Neural cell (in vitro differentiated cells): ENCODE results near the gene GPC5. TPM values are rescaled to one million over a fixed set of nuclear protein-coding genes. Genes with fewer than 3 reads are reported as not detected.

Experiments used
- H2AFZ ChIP-seq: fragments of 200-600, 300-800 bp; sonication (generic), shearing (Covaris generic); 2 replicates; pipeline ENCODE4 v1.6.0; 2014; ENCODE audit warnings: low read depth, mild to moderate bottlenecking, antibody characterized with exemption, low read length, moderate library complexity
- H3F3A ChIP-seq: fragments of 200-600 bp; shearing (Covaris generic); 2 replicates; pipeline ENCODE4 v1.6.1; 2016; ENCODE audit warnings: mild to moderate bottlenecking, moderate library complexity, mixed read lengths, antibody characterized with exemption, low read length; ENCODE audit not compliant: insufficient read depth, poor library complexity, severe bottlenecking
- H3K27ac ChIP-seq: fragments of 200-600, 300-800 bp; sonication (generic), shearing (Covaris generic); 2 replicates; pipeline ENCODE4 v1.5.1; 2014; ENCODE audit warnings: mild to moderate bottlenecking, low read length, moderate library complexity
- H3K27me3 ChIP-seq: fragments of 300-800, 200-600 bp; sonication (generic), shearing (Covaris generic); 2 replicates; pipeline ENCODE4 v1.6.0; 2014; ENCODE audit warnings: mild to moderate bottlenecking, low read depth, low read length, moderate library complexity; ENCODE audit not compliant: insufficient read depth
- H3K36me3 ChIP-seq: fragments of 300-800, 200-600 bp; sonication (generic), shearing (Covaris generic); 2 replicates; pipeline ENCODE4 v1.5.1; 2014; ENCODE audit warnings: mild to moderate bottlenecking, antibody characterized with exemption, low read length, moderate library complexity; ENCODE audit not compliant: insufficient read depth
- H3K4me2 ChIP-seq: fragments of 300-800, 200-600 bp; sonication (generic), shearing (Covaris generic); 2 replicates; pipeline ENCODE4 v1.6.0; 2014; ENCODE audit warnings: mild to moderate bottlenecking, low read length
- H3K4me3 ChIP-seq: fragments of 300-800, 200-600 bp; sonication (generic), shearing (Covaris generic); 2 replicates; pipeline ENCODE4 v1.5.1; 2014; ENCODE audit warnings: mild to moderate bottlenecking, low read length, moderate library complexity
- H3K79me2 ChIP-seq: fragments of 200-600 bp; shearing (Covaris generic); replicated peaks from 2 replicates; pipeline ENCODE4 v1.6.0; 2014; ENCODE audit warnings: mild to moderate bottlenecking, low read length, moderate library complexity; ENCODE audit not compliant: insufficient read depth
- H3K9ac ChIP-seq: fragments of 300-800, 200-600 bp; sonication (generic), shearing (Covaris generic); 2 replicates; pipeline ENCODE4 v1.6.1; 2016; ENCODE audit warnings: mild to moderate bottlenecking, low read length, mixed read lengths
- H3K9me2 ChIP-seq: fragments of 200-600 bp; shearing (Covaris generic); 2 replicates; pipeline ENCODE4 v1.6.1; 2016; ENCODE audit warnings: mild to moderate bottlenecking, low read length, mixed read lengths; ENCODE audit not compliant: insufficient read depth
- H3K9me3 ChIP-seq: fragments of 200-600, 300-800 bp; sonication (generic), shearing (Covaris generic); 2 replicates; pipeline ENCODE4 v1.6.1; 2016; ENCODE audit warnings: mild to moderate bottlenecking, mixed run types, low read length, moderate library complexity, mixed read lengths
- H4K20me1 ChIP-seq: fragments of 200-600 bp; shearing (Covaris generic); 2 replicates; pipeline ENCODE4 v1.6.1; 2016; ENCODE audit warnings: mild to moderate bottlenecking, mixed run types; ENCODE audit not compliant: insufficient read depth
- EP300 ChIP-seq: fragments of 450-650 bp; conservative IDR thresholded peaks from 2 replicates; pipeline ENCODE4 v1.6.1; 2014; ENCODE audit warnings: antibody characterized with exemption, mild to moderate bottlenecking, moderate library complexity; ENCODE audit not compliant: poor library complexity, severe bottlenecking
- EZH2 ChIP-seq: fragments of 200-600, 300-800 bp; shearing (Covaris generic), sonication (generic); IDR thresholded peaks from 2 replicates; pipeline ENCODE4 v1.6.1; 2014; ENCODE audit warnings: antibody characterized with exemption, low read length, borderline replicate concordance, mild to moderate bottlenecking; ENCODE audit not compliant: insufficient read depth, poor library complexity, severe bottlenecking
- MXI1 ChIP-seq: fragments of 450-650 bp; conservative IDR thresholded peaks from 2 replicates; pipeline ENCODE4 v1.6.1; 2014; ENCODE audit warnings: antibody characterized with exemption, mild to moderate bottlenecking; ENCODE audit not compliant: poor library complexity, severe bottlenecking
- POLR2AphosphoS5 ChIP-seq: IDR thresholded peaks from 2 replicates; pipeline ENCODE4 v1.6.1; 2012
- RAD21 ChIP-seq: fragments of 450-650 bp; conservative IDR thresholded peaks from 2 replicates; pipeline ENCODE4 v1.6.1; 2014; ENCODE audit warnings: antibody characterized with exemption, mild to moderate bottlenecking, moderate library complexity
- SMC3 ChIP-seq: fragments of 450-650 bp; conservative IDR thresholded peaks from 2 replicates; pipeline ENCODE4 v1.6.1; 2014; ENCODE audit warnings: antibody characterized with exemption, mild to moderate bottlenecking, moderate library complexity; ENCODE audit not compliant: poor library complexity
- TAF1 ChIP-seq: IDR thresholded peaks from 2 replicates; pipeline ENCODE4 v1.6.1; 2012; ENCODE audit warnings: low read depth
- polyA plus RNA-seq: library from polyadenylated mRNA; depleted of rRNA; stranded (reverse); fragments of >200 nt; gene quantifications from 2 replicates; pipeline ENCODE4 v1.2.3, GENCODE V29; 2014
- TF ChIP-seq, protein P1 (sequence below): fragments of 450-650 bp; IDR thresholded peaks from 2 replicates; pipeline ENCODE4 v1.5.1; 2014; ENCODE audit warnings: antibody characterized with exemption, mild to moderate bottlenecking, moderate library complexity; ENCODE audit not compliant: poor library complexity, severe bottlenecking
- TF ChIP-seq, protein P2 (sequence below): IDR thresholded peaks from 2 replicates; pipeline ENCODE4 v1.6.1; 2012; ENCODE audit warnings: borderline replicate concordance

GPC5 gene
- polyA plus RNA-seq, 1 donor from 2014 or later: 5.0 TPM

DNA sequence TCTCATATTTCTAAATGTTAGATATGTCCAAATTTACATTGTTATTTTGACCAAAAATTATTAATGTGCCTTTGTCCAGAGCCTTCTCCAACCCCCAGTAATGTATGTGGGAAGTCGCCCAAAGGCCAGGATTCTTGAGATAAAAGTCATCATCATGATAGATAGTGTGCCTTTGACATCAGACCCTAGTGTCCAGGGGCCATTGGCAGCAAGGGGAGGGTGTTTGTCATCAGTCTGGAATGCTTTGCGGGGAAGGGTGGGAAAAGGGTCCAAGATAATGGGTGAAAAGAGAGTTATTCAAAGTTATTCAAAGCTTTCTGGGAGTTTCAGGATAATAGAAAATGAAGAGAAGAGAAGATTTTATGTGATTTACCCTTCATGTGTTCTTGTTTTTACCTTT lies 918.6 kb downstream of the GPC5 start:
- no peaks in the 10 kb centered on the region for H3K27me3 ChIP-seq
- H4K20me1 ChIP-seq: no peaks in the 10 kb centered on the region
- H3K36me3 ChIP-seq: no peaks in the 10 kb centered on the region
- no peaks in the 10 kb centered on the region for H3K9me2 ChIP-seq
- H3K9ac ChIP-seq: no peak overlapping the region
- no peak overlapping the region for H3K4me3 ChIP-seq
- H3K79me2 ChIP-seq: no peaks in the 10 kb centered on the region
- no peaks in the 10 kb centered on the region for H3F3A ChIP-seq
- H3K27ac ChIP-seq: no peak overlapping the region
- no peaks in the 10 kb centered on the region for H3K9me3 ChIP-seq
- H3K4me2 ChIP-seq: no peak overlapping the region
- no peak overlapping the region for H2AFZ ChIP-seq
- TF ChIP-seq POLR2AphosphoS5 (no peak), RAD21 (no peak), SMC3 (no peak), MXI1 (no peak), EP300 (no peak), TAF1 (no peak), EZH2 (no peak)
- TF ChIP-seq, protein P1, sequence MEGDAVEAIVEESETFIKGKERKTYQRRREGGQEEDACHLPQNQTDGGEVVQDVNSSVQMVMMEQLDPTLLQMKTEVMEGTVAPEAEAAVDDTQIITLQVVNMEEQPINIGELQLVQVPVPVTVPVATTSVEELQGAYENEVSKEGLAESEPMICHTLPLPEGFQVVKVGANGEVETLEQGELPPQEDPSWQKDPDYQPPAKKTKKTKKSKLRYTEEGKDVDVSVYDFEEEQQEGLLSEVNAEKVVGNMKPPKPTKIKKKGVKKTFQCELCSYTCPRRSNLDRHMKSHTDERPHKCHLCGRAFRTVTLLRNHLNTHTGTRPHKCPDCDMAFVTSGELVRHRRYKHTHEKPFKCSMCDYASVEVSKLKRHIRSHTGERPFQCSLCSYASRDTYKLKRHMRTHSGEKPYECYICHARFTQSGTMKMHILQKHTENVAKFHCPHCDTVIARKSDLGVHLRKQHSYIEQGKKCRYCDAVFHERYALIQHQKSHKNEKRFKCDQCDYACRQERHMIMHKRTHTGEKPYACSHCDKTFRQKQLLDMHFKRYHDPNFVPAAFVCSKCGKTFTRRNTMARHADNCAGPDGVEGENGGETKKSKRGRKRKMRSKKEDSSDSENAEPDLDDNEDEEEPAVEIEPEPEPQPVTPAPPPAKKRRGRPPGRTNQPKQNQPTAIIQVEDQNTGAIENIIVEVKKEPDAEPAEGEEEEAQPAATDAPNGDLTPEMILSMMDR: no peak
- TF ChIP-seq, protein P2, sequence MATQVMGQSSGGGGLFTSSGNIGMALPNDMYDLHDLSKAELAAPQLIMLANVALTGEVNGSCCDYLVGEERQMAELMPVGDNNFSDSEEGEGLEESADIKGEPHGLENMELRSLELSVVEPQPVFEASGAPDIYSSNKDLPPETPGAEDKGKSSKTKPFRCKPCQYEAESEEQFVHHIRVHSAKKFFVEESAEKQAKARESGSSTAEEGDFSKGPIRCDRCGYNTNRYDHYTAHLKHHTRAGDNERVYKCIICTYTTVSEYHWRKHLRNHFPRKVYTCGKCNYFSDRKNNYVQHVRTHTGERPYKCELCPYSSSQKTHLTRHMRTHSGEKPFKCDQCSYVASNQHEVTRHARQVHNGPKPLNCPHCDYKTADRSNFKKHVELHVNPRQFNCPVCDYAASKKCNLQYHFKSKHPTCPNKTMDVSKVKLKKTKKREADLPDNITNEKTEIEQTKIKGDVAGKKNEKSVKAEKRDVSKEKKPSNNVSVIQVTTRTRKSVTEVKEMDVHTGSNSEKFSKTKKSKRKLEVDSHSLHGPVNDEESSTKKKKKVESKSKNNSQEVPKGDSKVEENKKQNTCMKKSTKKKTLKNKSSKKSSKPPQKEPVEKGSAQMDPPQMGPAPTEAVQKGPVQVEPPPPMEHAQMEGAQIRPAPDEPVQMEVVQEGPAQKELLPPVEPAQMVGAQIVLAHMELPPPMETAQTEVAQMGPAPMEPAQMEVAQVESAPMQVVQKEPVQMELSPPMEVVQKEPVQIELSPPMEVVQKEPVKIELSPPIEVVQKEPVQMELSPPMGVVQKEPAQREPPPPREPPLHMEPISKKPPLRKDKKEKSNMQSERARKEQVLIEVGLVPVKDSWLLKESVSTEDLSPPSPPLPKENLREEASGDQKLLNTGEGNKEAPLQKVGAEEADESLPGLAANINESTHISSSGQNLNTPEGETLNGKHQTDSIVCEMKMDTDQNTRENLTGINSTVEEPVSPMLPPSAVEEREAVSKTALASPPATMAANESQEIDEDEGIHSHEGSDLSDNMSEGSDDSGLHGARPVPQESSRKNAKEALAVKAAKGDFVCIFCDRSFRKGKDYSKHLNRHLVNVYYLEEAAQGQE: no peak

DNA sequence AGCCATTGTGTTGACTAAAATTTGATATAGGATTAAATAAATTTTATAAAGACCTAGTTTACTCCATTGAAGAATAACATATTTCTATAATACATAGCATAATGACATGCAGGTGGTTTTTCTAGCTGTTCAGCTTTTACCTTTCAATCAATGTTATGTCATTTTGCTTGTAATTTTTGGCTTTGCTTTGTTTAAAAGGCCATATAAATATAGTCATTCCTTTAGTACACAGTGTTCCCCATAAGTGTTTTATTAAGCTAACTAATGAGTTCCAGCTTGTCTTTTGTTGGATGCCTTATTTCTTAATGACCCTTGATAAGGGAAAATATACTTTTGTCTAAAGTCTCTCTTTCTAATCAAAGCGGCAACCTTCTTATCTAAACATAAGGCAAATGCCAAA lies 921.9 kb downstream of the GPC5 start:
- H3K4me2 ChIP-seq: no peak overlapping the region
- no peaks in the 10 kb centered on the region for H3K79me2 ChIP-seq
- no peak overlapping the region for H3K4me3 ChIP-seq
- TF ChIP-seq RAD21 (no peak), TAF1 (no peak), POLR2AphosphoS5 (no peak), EP300 (no peak), SMC3 (no peak), MXI1 (no peak), EZH2 (no peak)
- TF ChIP-seq, protein P2: no peak
- TF ChIP-seq, protein P1: no peak
- no peaks in the 10 kb centered on the region for H3K27me3 ChIP-seq
- no peak overlapping the region for H3K27ac ChIP-seq
- no peaks in the 10 kb centered on the region for H3K9me3 ChIP-seq
- H3K9ac ChIP-seq: no peak overlapping the region
- no peaks in the 10 kb centered on the region for H3K9me2 ChIP-seq
- no peaks in the 10 kb centered on the region for H4K20me1 ChIP-seq
- no peak overlapping the region for H2AFZ ChIP-seq
- H3F3A ChIP-seq: no peaks in the 10 kb centered on the region
- no peaks in the 10 kb centered on the region for H3K36me3 ChIP-seq
